ENCODE data around the gene ITPR3.

ITPR3 gene

DNA sequence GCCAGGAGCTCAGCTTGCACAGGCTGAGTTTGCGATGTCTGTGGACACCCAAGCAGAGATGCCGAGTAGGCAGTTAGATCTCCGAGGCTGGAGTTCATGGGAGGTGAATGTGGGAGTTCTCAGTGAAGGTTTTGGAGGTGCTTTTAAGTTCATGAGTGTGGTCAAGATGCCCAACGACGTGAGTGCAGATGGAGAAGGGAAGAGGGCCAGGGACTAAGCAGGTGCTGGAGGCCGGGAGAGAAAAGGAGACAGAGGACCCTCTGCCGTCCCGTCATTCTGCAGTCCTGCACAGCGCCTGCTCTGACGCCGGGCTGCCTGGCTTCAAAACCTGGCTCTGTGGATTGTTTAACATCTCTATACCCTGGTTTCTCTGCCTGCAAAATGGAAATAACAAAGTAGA, 15.5 kb downstream of the ITPR3 start:
- Histone ChIP-seq H3K4me3 (ENCODE audit: low read depth, low read length) (no peak overlapping the region), H3K36me3 (no peaks in the 10 kb centered on the region), H3K4me1 (peaks cover 6% of the 10 kb centered on the region), H3K9me3 (no peaks in the 10 kb centered on the region), H3K27me3 (peaks cover 12% of the 10 kb centered on the region)
- TF ChIP-seq, protein P1, sequence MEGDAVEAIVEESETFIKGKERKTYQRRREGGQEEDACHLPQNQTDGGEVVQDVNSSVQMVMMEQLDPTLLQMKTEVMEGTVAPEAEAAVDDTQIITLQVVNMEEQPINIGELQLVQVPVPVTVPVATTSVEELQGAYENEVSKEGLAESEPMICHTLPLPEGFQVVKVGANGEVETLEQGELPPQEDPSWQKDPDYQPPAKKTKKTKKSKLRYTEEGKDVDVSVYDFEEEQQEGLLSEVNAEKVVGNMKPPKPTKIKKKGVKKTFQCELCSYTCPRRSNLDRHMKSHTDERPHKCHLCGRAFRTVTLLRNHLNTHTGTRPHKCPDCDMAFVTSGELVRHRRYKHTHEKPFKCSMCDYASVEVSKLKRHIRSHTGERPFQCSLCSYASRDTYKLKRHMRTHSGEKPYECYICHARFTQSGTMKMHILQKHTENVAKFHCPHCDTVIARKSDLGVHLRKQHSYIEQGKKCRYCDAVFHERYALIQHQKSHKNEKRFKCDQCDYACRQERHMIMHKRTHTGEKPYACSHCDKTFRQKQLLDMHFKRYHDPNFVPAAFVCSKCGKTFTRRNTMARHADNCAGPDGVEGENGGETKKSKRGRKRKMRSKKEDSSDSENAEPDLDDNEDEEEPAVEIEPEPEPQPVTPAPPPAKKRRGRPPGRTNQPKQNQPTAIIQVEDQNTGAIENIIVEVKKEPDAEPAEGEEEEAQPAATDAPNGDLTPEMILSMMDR (IDR thresholded peaks at IDR 0.05; ENCODE audit: low read depth, low read length): no peak
- no peak for DNase-seq

DNA sequence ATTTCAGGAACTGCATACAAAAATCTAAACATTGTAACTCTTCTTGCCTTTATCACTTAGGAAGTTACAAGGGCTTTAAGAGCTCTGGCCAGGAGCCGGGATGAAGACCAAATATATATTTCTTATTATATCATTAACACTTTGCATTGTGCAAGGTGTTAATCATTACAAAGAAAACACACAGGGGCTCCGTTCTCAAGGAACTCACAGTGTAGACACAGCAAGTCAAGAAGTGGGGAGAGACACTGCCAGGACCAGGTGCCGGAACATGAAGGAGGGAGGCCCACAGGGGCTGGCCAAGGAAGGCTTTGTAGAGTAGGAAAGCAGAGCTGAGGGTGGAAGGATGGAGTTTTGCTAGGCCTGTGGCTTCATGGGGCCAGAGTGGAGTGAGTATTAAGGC, 17.4 kb downstream of the ITPR3 start:
- Histone ChIP-seq H3K36me3 (no peaks in the 10 kb centered on the region), H3K27me3 (peaks cover 12% of the 10 kb centered on the region), H3K9me3 (no peaks in the 10 kb centered on the region), H3K4me1 (peaks cover 10% of the 10 kb centered on the region), H3K4me3 (ENCODE audit: low read depth, low read length) (no peak overlapping the region)
- TF ChIP-seq, protein P1 (IDR thresholded peaks at IDR 0.05; ENCODE audit: low read depth, low read length): no peak
- DNase-seq: no peak

DNA sequence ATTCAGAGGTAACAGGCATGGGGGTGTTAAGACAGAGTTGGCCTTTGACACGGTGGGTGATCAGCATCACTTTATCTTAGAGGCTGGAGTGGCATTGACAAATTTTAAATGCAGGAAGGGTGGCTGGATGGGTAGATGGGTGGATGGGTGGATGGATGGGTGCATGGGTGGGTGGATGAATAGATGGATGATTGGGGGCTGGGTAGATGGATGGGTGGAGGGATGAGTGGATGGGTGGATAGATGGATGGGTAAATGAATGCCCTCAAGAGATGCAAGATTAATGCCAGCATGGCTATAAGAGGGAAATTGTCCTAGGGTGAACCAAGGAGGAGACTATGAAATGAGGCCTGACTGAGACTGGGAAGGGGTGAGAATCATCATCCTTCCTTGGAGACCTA, 18.4 kb downstream of the ITPR3 start:
- Histone ChIP-seq H3K9me3 (no peaks in the 10 kb centered on the region), H3K4me1 (peaks cover 3% of the 10 kb centered on the region; the same call in 1 of the 2 replicates), H3K4me3 (ENCODE audit: low read depth, low read length) (no peak overlapping the region), H3K27me3 (peaks cover 4% of the 10 kb centered on the region), H3K36me3 (no peaks in the 10 kb centered on the region)
- TF ChIP-seq, protein P1 (IDR thresholded peaks at IDR 0.05; ENCODE audit: low read depth, low read length): no peak
- DNase-seq: no peak

DNA sequence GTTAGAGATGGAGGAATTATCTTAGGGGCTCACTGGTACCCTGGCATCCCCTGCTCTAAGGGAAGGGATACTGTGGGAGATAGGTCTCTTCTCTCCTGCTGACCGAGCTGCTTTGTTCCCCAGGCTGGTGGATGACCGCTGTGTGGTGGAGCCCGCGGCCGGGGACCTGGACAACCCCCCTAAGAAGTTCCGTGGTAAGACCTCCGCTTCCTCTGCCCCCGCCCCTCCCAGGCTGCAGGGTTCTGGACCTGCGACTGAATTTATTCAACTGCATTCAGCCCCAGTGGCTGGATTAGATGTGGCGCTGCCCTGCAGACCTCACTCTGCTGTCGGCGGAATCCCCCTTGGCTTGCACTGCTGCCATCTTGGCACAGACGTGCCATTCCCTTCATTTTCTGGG, 19.2 kb downstream of the ITPR3 start:
- Histone ChIP-seq H3K36me3 (no peaks in the 10 kb centered on the region), H3K4me1 (peaks cover 3% of the 10 kb centered on the region; the same call in 1 of the 2 replicates), H3K4me3 (ENCODE audit: low read depth, low read length) (no peak overlapping the region), H3K9me3 (no peaks in the 10 kb centered on the region), H3K27me3 (no peaks in the 10 kb centered on the region)
- DNase-seq: no peak
- TF ChIP-seq, protein P1 (IDR thresholded peaks at IDR 0.05; ENCODE audit: low read depth, low read length): no peak

DNA sequence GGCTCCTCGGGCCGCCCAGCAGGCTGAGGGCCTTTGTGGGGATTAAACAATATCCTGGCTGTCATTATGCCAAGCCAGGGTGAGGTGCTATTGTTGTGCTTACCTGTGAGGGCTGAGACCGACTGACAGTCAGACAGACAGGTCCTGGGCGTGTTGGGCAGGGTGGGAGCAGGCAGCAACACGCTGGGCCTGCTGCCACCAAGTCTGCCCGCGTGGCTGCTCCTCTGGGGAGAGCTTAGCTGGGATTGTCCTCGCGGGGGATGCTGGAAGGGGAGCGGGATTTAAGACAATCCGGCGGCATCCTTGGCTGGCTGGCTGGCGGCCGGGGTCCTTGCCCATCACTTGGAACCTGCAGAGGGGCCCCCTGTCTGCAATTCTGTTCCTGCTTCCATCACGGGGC, 20.0 kb downstream of the ITPR3 start:
- Histone ChIP-seq H3K27me3 (no peaks in the 10 kb centered on the region), H3K4me3 (ENCODE audit: low read depth, low read length) (no peak overlapping the region), H3K36me3 (no peaks in the 10 kb centered on the region), H3K4me1 (peaks cover 3% of the 10 kb centered on the region; the same call in 1 of the 2 replicates), H3K9me3 (no peaks in the 10 kb centered on the region)
- no peak for DNase-seq
- TF ChIP-seq, protein P1 (IDR thresholded peaks at IDR 0.05; ENCODE audit: low read depth, low read length): no peak

DNA sequence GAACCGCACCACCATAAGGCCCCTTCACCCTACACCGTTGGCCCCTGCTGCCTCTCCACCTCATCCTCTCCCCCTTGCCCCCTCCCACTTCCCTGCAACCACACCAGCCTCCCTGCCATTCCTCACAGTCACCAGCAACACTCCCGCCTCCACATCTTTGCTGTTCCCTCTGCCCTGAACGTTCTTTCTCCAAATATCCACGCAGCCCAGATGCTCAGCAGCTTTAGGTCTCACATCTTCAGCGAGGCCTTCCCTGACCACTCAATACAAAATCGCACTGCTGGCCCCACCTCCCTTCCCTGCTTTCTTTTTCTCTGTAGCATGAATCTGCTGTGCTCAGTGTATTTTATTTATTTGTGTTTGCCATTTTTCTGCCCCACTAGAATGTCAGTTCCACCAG, 20.5 kb downstream of the ITPR3 start:
- no peaks in the 10 kb centered on the region for H3K36me3 ChIP-seq
- H3K27me3 ChIP-seq: no peaks in the 10 kb centered on the region
- peaks cover 3% of the 10 kb centered on the region; the same call in 1 of the 2 replicates for H3K4me1 ChIP-seq
- H3K4me3 ChIP-seq (ENCODE audit: low read depth, low read length): no peak overlapping the region
- no peaks in the 10 kb centered on the region for H3K9me3 ChIP-seq
- TF ChIP-seq, protein P1 (IDR thresholded peaks at IDR 0.05; ENCODE audit: low read depth, low read length): no peak
- DNase-seq: no peak

Data from BE2C (cell line).